HG03432 (cell line): ENCODE measurements around the gene GALNT17.

Experiments
- ATAC-seq: cut with Tn5 transposase; IDR thresholded peaks from one replicate; pipeline ENCODE4 v1.9.1; 2021; ENCODE audit warnings: mild to moderate bottlenecking, moderate library complexity; ENCODE audit not compliant: unreplicated experiment

Gene GALNT17

GRCh38 chr7:71377469-71377868, 245.5 kb downstream of the GALNT17 start:
- ATAC-seq = no peak

GRCh38 chr7:71384094-71384493, 252.2 kb downstream of the GALNT17 start:
- no peak for ATAC-seq

DNA sequence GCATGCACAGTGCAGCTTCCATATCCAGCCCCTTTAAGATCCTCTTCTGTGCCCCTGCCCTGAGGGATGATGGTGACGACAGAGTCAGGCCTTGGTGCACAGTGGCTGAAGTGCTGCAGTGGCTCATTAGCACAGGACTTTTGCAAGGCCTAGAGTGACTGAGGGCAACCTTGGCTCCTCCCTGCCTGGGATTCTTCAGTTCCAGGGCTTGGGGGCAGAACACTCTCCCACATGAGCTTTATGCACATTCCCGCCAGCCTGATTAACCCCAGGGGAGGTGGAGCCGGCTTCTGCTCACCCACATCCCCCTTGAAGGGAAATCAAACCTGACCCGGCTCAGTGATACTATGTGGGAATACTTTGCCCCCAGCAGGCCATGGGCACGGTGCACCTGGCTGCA, 253.4 kb downstream of the GALNT17 start:
- ATAC-seq = no peak

- no peak for ATAC-seq
Observed at GRCh38 chr7:71386152-71386785, 254.3 kb downstream of the GALNT17 start.

GRCh38 chr7:71388181-71388580, 256.2 kb downstream of the GALNT17 start:
- no peak for ATAC-seq

GRCh38 chr7:71389976-71390375, 258.0 kb downstream of the GALNT17 start:
- no peak for ATAC-seq

- ATAC-seq = no peak
Observed at GRCh38 chr7:71393661-71394060, 261.7 kb downstream of the GALNT17 start.

DNA sequence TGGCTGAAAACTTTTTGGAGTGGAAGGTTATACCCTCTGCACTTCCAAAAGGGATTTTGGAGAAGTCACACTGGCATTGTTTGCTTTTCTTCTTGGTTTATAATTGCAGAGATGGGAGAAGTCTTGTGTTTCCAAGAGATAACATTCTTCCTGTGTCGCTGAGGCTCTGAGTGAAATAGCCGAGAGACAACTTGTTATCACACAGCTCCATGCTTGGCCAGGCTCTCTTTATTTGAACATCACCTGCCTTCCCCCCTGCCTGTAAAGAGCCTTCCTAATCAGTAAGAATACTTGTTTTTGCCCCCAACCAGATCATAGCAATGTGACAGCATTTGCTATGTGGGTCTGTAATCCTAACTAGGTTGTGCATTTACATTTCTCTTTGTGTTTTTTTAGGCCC, 270.7 kb downstream of the GALNT17 start:
- ATAC-seq = no peak

DNA sequence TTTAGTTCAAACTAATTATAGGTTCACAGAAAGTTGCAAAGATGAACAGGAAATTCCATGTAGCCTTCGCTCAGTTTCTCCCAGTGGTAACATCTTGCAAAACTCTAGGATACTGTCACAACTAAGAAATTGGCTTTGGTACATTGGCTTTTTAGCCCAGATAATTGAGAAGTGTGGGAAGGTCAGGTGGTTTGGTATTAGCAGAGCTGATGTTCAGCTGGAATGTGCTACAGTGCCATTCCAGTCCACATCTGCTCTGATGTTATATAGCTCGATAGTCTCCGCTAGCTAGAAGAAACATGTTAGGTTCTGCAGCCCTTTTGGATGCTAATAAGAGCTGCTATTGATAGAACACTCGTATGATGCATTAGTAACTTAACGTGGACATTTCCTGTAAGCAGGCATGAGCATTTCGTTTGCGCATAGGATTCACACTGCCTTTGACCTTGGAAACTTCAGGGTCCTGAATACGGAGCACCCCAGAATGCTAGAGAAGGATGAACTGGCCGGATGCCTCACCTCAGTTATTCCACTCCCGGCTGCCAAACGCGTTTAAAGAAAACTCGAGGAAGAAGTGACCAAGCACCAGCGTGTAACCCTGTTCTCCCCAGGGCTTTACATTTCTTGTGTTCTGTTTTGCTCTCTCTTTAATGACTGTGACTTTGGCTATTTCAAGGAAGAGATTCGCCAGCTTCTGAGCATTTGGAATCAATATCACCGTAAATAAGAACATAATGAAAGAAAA, 271.4 kb downstream of the GALNT17 start:
- no peak for ATAC-seq

GRCh38 chr7:71404726-71405345, 272.9 kb downstream of the GALNT17 start:
- ATAC-seq = no peak

DNA sequence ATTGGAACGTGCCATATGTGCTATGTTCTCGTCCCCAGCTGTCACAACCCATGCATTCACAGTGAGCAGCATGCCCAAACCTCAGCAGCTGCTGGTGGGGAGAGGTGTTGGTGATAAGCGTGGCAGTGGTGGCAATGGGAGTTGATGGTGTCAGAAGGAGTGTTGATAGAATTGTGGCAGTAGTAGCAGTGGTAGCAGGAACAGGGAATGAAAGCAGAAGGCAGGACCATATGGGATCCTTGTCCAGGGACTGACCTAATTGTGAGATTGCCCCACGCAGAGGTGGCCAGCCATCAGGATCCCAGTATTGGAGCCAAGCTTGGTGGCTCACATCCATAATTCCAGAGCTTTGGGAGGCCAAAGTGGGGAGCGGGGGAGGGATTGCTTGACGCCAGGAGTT, 276.3 kb downstream of the GALNT17 start:
- no peak for ATAC-seq

GRCh38 chr7:71409550-71410157, 277.7 kb downstream of the GALNT17 start:
- no peak for ATAC-seq

DNA sequence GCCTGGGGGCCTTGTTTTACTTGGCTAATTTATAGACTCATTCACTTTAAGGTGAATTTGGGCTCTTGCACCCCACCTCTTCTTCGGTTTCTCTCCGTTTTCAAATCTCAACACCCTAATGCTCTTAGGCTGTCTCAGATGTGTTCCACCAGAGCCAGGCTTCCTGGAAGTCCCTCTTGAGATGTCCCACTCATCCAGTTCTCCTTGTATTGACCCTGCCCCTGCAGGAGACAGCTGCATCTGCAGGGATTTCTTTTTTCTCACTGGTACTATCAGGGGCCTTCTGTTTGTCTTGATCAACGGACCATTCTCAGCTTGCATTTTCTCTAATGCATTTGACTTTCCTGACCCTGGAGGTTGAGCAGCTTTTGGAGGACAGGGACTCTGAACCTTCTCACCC, 279.5 kb downstream of the GALNT17 start:
- ATAC-seq = no peak

GRCh38 chr7:71414490-71414889, 282.5 kb downstream of the GALNT17 start:
- no peak for ATAC-seq

- ATAC-seq = no peak
Observed at GRCh38 chr7:71419546-71420337, 287.8 kb downstream of the GALNT17 start.

DNA sequence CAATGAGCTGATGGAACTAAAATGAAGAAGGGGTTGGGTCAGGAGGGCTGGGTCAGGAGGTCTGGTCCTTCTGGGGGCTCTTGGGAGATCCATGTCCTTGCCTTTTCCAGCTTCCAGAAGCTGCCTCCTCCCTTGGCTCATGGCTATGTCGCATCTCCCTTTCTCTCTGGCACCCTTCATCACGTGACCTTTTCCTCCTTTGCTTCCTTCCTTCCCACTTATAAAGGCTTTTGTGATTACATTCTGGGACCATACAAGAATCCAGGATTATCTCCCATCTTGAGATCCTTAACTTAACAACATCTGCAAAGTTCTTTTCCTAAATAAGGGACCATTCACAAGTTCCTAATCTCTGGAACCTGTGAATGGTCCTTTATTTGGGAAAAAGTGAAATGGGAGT, 290.2 kb downstream of the GALNT17 start:
- no peak for ATAC-seq

DNA sequence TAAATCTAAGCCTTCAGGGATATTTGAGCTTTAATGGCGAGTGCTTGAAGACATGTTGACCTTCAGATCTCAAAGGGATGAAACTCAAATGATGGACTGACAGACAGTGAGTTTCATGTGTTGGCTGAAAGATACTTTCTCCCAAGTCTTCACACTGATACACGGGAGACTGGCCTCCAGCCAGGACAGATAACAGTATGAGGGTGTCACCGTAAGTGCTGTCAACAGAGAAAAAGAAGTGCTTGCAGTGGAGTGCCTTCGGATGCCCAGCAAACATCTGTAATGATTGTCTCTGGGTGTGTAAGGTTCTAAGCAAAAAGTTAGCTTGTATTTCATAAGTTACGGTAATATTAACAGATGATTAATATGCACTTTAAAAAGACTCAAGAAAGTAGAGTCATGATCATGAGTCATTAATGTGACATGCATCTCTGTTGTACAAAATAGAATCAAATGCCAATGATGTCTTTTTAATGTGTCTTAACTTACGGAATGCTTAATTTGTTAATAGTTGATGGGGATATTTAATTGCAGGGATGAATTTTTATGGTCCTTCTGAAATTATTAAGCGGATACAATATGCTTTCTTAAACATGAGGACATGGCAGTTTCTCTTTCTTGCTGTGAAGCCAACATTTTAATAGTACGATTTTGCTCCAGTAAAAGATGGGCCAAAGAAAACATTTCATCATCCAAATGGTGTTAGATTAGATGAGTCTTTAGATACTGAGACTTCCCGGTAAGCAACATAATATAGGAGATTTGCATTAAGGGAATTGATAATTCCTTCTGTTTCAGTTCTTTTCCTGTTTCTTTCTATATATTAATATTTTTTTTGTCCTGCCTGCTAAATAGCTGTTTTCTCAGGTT, 292.5 kb downstream of the GALNT17 start:
- ATAC-seq = no peak

GRCh38 chr7:71429083-71429482, 297.1 kb downstream of the GALNT17 start:
- ATAC-seq = no peak

- no peak for ATAC-seq
Observed at GRCh38 chr7:71430246-71430645, 298.3 kb downstream of the GALNT17 start.

- no peak for ATAC-seq
Observed at GRCh38 chr7:71439321-71439720, 307.4 kb downstream of the GALNT17 start.
